Skin epidermis (tissue), 12 donors: ENCODE results near the gene ST3GAL3.
A peak's percentile ranks its signal among the peaks of the same experiment; 100 is the strongest.

Experiments
- H3K27ac ChIP-seq, 21 experiments: fragments of 200-600 bp; sonication (generic) in 11 of 21; one replicate each; pipeline ENCODE4 v1.5.0; 2020; ENCODE audit warnings: mild to moderate bottlenecking in 3 of 21, inconsistent platforms in 2 of 21, moderate library complexity in 2 of 21
- H3K4me3 ChIP-seq, 7 experiments: fragments of 200-600 bp; sonication (generic) in 2 of 7; one replicate each; pipeline ENCODE4 v1.5.0; 2020; ENCODE audit warnings: inconsistent platforms in 2 of 7, mild to moderate bottlenecking in 2 of 7, moderate library complexity in 1 of 7

ST3GAL3 gene

DNA sequence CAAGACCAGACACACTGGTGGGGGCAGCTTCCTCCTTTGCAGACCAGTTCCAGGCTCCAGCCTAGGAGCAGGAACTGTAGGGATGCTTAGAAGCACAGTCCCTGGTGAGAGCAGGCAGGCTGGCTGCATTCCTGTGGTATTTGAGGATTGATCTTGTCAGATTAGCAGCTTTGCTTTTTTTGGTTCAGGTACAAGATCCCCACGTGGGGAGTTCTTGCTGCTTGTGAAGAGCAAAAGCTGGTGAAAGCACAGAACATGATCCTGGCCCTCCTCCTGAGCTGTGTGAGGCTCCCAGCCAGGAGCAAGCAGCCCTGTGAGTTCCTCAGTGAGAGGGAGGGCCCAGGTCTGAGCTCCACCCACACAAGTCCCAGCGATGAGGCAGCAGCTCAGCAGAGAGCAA, 151.0 kb downstream of the ST3GAL3 start:
- H3K4me3 ChIP-seq, result no peak overlapping the region
- peak overlapping the region in 2 of 21 experiments; percentile 14 to 24 for H3K27ac ChIP-seq

DNA sequence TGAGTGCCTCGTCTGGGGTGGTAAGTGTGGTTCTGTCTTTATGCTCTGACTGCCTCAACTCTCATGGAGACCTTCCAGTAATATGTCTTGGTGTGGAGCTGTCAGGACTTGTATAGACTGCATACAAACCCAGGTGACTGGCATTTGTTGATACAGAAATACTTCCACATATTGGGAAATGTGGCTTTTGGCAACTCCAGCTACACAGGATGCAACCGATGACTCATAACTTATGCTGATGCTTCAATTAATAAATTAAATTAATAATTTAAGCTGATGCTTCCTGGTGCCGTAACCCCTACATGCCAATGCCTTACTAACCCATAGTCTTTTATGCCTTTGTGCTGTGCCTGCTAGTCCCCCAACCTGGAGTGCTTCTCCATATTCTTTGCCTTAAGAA, 154.0 kb downstream of the ST3GAL3 start:
- no peak overlapping the region for H3K4me3 ChIP-seq
- H3K27ac ChIP-seq, result no peak overlapping the region

DNA sequence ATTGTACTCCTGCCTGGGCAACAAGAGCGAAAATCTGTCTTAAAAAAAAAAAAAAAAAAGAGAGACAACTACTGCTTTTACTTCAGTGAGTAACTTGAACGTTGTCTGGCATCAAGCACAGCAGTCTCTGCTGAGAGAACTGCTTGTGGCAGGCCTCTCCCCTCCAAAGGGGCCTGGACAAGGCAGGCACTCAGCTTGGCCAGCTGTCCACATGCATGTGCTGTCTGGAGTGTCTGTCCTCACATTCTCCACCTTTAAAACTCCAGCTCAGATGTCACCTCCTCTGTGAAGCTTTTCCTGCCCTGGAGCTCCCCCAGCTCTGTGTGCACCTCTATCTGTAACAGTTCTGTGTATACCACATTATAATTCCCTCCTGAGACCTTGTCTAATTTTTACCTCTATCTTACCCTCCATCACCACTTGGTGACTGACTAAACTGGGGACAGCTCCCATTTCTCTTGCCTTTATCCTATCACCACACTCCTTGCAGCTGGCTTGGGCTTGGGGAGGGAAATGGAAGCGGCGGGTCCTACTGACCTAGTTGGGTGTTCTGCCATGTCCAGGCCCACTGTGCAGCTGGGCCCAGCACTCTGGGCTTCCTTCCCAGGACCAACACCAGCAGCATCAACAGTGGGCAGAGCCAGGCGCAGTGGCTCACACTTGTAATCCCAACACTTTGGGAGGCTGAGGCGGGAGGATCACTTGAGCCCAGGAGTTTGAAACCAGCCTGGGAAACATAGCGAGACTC, 154.8 kb downstream of the ST3GAL3 start:
- H3K4me3 ChIP-seq, result no peak overlapping the region
- no peak overlapping the region for H3K27ac ChIP-seq

DNA sequence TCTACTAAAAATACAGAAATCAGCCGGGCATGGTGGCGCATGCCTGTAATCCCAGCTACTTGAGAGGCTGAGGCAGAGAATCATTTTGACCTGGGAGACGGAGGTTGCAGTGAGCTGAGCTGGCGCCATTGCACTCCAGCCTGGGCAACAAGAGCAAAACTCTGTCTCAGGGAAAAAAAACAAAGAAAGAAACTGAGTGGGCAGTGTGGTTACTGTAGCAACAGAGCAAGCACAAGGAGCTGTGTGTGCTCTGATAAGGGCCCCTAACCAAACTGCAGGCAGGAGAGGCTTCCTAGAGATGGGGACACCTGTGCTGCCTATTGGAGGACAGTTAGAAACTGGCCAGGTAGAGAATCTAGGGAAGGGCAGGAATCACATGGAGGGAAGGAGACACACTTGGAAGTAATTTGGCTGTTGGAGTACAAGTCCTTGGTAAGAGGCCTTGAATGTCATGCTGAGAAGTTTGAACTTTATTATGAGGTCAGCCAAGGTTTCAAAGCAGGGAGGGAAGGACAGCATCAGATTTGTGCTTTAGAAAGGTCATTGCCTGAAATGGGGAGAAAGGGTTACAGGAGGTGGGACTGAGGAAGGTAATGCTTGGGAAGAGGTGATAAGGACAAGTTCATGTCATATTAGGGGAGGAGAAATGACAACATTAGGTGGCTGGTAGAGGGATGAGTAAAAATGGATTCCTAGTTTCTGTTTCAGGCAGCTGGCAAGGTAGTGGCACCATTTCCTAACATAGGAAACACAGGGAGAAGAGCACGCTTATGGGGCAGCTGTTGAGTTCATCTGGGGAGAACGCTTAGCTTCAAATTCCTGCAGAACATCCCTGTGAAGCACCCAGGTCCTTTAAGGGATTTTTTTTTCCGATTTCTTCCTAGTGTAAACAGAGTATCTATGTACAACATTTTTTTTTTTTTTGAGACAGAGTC, 157.0 kb downstream of the ST3GAL3 start:
- no peak overlapping the region for H3K27ac ChIP-seq
- no peak overlapping the region for H3K4me3 ChIP-seq

DNA sequence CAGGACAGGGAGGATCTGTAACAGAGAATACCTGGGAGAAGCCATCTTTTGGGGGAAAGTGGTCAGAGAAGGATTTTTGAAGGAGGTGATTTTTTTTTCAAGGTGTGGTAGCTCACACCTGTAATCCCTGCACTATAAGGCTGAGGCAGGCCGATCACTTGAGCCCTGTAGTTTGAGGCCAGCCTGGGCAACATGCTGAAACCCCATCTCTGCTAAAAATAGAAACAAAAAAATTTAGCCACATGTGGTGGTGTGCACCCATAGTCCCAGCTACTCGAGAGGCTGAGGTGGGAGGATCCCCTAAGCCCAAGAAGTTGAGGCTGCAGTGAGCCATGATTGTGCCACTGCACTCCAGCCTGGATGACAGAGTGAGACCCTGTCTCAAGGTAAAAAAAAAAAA, 158.9 kb downstream of the ST3GAL3 start:
- no peak overlapping the region for H3K4me3 ChIP-seq
- H3K27ac ChIP-seq, result no peak overlapping the region

DNA sequence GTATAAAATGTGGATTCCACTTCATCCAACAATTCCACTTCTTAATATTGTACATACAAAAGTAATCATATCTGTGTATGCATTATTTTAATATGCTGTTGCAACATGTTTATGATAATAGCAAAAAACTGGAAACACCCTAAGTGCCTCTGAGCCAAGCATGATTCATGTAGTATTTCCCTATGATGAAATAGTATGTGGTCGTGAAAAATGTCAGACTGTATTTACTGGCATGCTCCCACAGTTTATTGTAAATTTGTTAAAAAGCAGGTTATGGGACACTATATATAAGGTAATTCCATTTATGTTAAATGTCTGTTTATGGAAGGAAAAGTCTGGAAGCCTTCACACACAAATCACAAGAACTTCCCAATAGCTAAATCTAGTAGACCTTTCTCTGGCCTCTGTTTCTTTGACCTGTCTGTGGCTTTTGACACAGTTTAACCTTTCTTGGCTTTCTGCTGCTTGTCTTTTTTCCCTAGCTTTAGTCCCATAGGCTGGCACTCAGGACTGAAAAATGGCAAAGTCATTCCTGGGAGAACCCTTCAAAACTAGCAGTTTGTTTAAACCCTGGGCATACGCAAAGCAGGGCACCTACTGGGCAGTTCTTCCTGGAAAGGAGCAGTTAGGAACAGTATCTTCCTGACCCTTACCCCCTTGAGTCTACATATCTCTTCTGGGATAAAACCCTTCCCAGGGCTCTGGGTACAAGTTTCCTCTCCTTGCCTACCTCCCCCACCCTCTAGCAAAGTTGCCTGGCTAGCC, 160.8 kb downstream of the ST3GAL3 start:
- Histone ChIP-seq H3K4me3 (no peak overlapping the region), H3K27ac (peak overlapping the region in 6 of 21 experiments; percentile 1 to 69 (median 6))

DNA sequence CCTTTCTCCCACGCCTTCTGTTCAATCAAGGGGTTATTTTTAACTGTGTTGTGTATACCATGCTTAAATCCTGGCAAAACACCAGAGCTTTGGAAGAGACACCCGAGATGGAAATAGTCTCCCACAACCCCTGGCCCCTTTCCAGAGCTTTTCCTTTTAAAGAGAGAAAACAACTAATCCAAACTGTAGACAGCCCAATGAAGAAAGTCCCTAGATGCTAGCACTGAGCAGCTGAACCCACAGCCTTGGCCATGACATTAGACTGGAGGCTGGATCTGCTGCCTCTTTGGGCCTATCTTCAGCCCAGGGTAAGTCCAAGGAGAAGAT, 161.4 kb downstream of the ST3GAL3 start:
- H3K27ac ChIP-seq, result peak overlapping the region in 3 of 21 experiments; percentile 1 to 69 (median 55)
- no peak overlapping the region for H3K4me3 ChIP-seq

DNA sequence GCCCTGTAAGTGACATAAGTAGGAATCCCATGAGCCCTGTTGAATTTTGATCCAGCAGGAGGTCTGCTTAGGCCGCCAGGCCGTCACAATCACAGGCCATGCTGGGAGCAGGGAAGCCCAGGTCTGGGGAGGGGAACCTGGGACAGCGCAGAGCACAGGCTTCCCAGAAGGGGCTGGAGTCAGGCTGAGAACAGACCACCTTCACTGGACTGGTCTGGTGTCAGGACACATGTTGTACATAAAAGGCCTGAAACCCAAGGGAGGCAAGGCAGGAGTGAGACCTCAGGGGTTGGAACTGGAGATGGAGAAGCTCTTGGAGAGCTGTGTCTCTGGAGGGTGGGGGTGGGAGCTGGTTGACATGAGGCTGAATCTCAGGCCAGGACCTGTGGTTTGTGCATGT, 163.0 kb downstream of the ST3GAL3 start:
- H3K4me3 ChIP-seq, result no peak overlapping the region
- H3K27ac ChIP-seq, result no peak overlapping the region

DNA sequence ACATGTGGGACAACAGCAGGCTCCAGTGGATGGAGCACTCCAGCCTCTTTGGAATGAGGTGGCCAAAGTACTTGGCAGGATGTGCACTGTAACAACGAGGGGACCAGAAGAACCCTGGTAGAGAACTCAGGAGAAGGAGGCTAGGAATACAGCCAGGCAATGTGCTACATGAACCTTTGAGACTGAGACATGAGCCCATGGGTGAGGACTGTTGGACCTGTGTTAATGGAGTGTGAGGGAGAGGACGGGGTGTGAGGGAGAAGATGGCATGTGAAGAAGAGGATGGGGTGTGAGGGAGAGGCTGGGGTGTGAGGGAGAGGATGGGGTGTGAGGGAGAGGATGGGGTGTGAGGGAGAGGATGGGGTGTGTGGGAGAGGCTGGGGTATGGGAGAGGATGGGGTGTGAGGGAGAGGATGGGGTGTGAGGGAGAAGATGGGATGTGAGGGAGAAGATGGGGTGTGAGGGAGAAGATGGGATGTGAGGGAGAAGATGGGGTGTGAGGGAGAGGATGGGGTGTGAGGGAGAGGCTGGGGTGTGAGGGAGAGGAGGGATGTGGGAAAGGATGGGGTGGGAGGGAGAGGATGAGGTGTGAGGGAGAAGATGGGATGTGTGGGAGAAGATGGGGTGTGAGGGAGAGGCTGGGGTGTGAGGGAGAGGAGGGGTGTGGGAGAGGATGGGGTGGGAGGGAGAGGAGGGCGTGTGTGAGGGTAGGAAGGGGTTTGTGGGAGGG, 164.0 kb downstream of the ST3GAL3 start:
- Histone ChIP-seq H3K4me3 (no peak overlapping the region), H3K27ac (no peak overlapping the region)

DNA sequence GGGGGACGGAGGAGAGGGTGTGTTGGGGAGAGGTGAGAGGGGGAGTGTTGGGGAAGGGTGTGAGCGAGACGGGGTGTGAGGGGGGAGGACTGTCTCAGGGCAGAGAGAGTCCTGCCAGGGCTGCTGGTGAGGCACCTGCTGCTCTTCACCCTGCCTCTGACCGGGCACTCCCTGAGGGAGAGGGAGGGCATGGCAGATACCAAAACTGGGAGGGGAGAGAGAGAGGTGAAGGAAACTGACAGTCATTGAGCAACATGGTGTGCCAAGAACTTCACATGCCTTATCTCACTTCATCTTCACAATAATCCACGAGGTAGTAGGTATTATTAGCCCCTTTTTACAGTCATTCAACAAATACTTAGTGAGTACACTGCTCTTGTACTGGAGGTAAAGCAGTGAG, 164.9 kb downstream of the ST3GAL3 start:
- Histone ChIP-seq H3K4me3 (no peak overlapping the region), H3K27ac (no peak overlapping the region)

DNA sequence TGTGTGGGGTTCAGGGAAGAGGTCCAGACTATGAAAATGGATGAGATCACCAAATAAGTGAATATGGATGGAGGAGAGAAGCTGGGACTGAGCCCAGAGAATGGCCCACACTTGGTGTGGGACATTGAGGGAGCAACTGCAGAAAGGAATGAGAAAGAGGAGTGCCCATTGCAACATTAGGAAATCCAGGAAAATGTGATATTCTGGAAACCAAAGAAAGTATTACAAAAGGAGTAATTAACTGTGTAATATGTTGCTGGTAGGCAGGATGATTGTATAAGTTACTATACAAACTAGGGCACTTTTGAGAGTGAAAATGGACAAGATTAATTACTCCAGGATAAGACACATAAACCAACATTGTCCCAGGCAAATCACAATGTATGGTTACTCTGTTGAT, 166.5 kb downstream of the ST3GAL3 start:
- H3K4me3 ChIP-seq, result no peak overlapping the region
- H3K27ac ChIP-seq, result no peak overlapping the region

DNA sequence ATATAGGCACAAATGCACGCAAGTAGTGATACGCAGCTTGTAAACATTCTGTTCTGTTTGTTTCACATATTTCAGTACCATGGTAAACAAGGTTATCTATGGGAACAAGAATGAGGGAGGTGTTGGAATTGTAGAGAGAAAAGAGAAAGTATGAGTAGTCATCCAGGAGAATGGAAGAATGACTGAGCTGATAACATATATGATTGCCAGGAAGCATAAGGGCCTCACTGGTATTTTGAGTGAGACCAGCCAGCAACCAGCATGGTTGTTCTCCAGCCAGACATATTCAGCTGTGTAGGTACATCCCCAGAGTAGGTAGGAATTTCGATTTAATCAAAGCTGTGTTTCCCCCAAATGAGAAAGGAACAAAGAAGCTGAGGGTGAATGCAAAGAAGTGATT, 167.4 kb downstream of the ST3GAL3 start:
- Histone ChIP-seq H3K27ac (no peak overlapping the region), H3K4me3 (no peak overlapping the region)

DNA sequence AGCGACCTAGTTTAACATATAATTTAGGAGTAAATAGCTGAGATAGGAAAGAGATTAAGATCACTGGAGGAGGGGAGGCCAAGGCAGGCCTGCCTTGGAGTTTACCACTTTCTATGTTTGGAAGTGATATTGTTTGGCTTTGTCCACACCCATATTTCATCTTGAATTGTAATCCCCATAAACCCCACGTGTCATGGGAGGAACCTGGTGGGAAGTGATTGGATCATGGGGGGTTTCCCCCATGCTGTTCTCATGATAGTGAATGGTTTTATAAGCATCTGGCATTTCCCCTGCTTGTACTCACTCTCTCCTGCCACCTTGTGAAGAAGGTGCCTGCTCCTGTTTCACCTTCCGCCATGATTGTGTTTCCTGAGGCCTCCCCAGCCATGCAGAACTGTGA, 168.0 kb downstream of the ST3GAL3 start:
- no peak overlapping the region for H3K4me3 ChIP-seq
- H3K27ac ChIP-seq, result no peak overlapping the region

DNA sequence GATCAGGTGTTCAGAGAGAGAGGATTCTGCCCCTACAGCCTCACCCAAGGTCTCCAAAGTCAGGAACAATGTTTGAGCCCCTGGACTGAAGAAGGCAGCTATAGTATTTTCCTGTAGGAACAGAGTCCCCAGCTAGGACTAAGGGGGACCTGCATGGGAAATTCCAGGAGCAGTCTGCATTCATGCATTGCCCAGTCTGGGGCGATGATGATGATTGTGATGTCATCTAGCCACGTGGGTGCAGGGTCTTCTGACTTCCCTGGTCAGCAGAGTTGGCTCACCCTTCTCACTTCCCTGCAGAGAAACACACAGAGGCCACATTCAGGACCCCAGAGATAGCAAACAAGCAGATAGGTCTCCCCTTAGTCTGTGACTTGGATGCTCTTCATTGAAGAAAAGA, 169.8 kb downstream of the ST3GAL3 start:
- Histone ChIP-seq H3K4me3 (no peak overlapping the region), H3K27ac (no peak overlapping the region)

DNA sequence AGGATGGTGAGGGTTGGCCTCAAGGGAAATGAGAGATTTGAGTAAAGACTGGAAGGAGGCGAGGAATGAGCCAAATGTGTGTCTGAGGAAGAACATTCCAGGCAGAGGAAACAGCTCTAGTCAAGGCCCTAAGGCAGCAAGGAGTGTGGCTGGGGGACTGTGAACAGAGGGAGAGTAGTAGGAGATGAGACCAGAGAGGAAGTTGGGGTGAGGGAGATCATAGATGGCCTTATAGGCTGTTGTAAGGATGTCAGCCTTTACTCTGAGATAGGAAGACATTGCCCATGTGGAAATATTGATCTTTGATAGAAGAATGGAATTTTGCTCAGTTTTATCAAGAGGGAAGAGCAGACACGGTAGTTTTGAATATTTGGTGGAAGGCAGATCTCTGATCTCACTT, 171.1 kb downstream of the ST3GAL3 start:
- no peak overlapping the region for H3K4me3 ChIP-seq
- H3K27ac ChIP-seq, result no peak overlapping the region

DNA sequence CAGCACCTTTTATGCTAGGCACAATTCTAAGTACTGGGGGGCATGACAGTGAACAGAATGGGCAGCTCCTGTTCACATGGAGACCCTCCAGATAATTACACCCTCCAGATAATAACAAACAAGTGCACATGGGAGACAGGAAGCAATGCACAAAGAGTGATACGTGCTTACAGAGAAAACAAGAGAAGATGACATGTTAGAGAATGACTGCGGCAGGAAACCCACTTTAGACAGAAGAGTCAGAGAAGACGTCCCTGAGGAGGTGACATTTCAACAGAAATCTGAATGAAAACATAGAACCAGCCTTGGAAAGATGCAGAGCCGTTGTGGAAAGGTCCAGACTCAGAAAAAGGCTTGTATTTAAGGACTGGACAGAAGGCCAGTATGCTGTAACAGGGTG, 171.5 kb downstream of the ST3GAL3 start:
- Histone ChIP-seq H3K4me3 (no peak overlapping the region), H3K27ac (no peak overlapping the region)

DNA sequence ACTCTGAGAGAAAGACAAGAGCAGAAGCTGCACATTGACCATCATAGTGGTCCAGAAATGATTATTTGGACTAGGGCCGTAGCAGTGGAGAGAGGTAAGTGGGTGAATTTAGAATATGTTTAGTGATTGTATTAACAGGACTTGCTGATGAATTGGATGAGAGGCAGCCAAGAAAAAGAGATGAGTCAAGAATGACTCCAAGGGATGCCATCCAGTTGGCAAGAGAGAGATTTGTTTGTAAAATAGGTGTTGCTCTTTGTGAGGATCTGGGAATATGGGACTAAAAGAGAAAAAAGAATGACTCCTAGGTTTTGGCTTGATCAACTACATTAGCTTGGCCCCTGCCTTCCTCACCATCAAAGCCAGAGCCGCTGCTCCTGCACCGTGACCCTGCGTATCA, 172.1 kb downstream of the ST3GAL3 start:
- H3K27ac ChIP-seq, result no peak overlapping the region
- no peak overlapping the region for H3K4me3 ChIP-seq

DNA sequence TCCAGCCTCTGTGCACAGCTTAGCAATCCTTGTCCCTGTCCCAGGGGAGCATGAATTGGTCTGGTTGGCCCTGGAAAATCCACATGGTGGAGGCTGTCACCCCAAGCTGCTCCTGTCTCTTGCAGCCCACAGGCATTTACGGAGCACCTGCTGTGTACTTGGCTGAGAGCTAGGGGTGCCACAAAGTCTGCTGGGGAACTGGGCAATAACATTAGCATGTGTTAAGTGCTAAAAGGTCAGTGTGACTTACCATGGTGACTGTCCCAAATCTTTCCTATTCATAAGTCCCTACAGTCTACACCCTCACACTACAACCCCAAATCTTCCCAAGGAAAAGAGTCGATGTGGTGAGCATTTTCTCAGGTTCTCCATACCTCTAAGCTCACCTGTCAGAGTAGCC, 172.7 kb downstream of the ST3GAL3 start:
- Histone ChIP-seq H3K27ac (peak overlapping the region in 1 of 21 experiments; percentile 22), H3K4me3 (no peak overlapping the region)

DNA sequence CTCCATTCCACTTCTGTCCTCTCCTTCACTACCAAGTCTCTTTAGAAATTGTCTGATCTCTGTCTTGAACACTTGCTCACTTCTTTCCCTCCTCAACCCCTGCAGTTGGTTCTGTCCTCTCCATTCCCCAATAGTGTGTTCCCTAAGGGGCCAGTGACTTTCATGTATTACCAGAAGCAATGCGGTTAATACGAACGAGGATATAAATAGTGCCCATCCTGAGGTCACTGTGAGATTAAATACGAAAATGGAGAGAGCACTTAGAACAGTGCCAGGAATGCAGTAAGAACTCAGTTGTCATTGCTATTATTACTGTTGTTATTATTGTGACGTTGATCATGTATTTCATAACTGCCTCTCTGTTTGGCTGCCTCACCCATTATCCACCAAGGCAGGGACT, 173.3 kb downstream of the ST3GAL3 start:
- H3K27ac ChIP-seq, result peak overlapping the region in 1 of 21 experiments; percentile 22
- H3K4me3 ChIP-seq, result no peak overlapping the region

DNA sequence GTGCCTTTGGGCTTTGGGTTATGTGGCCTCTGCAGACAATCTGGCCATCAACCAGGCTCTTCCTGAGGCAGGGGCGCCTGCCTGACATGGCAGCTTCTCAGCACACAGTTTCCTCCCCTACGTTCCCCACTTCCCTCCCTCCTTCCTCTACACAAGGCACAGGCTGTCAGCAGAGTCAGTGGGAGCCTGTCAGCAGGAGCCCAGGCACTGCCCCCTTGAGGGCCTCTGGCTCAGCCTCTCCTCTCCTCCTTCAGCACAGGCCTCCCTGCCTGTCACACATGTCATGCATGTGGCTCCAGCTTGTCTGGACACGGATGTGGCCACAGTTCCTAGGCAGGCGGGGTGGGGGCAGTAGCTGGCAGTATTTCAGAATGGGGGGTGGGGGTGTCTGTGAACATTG, 174.1 kb downstream of the ST3GAL3 start:
- Histone ChIP-seq H3K4me3 (no peak overlapping the region), H3K27ac (no peak overlapping the region)
